Astrocyte (in vitro differentiated cells and primary cell): ENCODE data around the gene HSD17B14. TPM values are rescaled to one million over a fixed set of nuclear protein-coding genes. Genes with fewer than 3 reads are reported as not detected.

ENCODE experiments used
- DNase-seq: peaks from one replicate; pipeline ENCODE4 v3.0.0-alpha.2; 2010; ENCODE audit warnings: low read depth
- FAIRE-seq: peaks from 2 replicates; lab custom pipeline; 2011; peaks lifted over from hg19 to GRCh38; lab: Jason Lieb, UNC
- H2AFZ ChIP-seq: 2 replicates; pipeline ENCODE4 v1.6.0; 2012; ENCODE audit warnings: low read depth, low read length, inconsistent platforms
- H3K27ac ChIP-seq: 2 replicates; pipeline ENCODE4 v1.5.1; 2011; ENCODE audit warnings: low read depth, low read length, inconsistent platforms
- H3K27me3 ChIP-seq: 2 replicates; pipeline ENCODE4 v1.6.0; 2011; ENCODE audit warnings: low read length, inconsistent platforms; ENCODE audit not compliant: insufficient read depth
- H3K36me3 ChIP-seq: 2 replicates; pipeline ENCODE4 v1.5.1; 2011; ENCODE audit warnings: low read length, inconsistent platforms; ENCODE audit not compliant: insufficient read depth
- H3K4me1 ChIP-seq: 2 replicates; pipeline ENCODE4 v1.5.1; 2011; ENCODE audit warnings: low read length, inconsistent platforms; ENCODE audit not compliant: insufficient read depth
- H3K4me2 ChIP-seq: 2 replicates; pipeline ENCODE4 v1.6.0; 2012; ENCODE audit warnings: low read length, inconsistent platforms
- H3K4me3 ChIP-seq: 2 replicates; pipeline ENCODE4 v1.5.1; 2011; ENCODE audit warnings: low read depth, mild to moderate bottlenecking, low read length, inconsistent platforms; ENCODE audit not compliant: insufficient read depth
- H3K79me2 ChIP-seq: 2 replicates; pipeline ENCODE4 v1.6.0; 2012; ENCODE audit warnings: mild to moderate bottlenecking, low read length, inconsistent platforms; ENCODE audit not compliant: insufficient read depth
- H3K9ac ChIP-seq: 2 replicates; pipeline ENCODE4 v1.6.0; 2012; ENCODE audit warnings: mild to moderate bottlenecking, low read length, inconsistent platforms
- H3K9me3 ChIP-seq: 2 replicates; pipeline ENCODE4 v1.5.1; 2012; ENCODE audit warnings: low read depth, mild to moderate bottlenecking, low read length, inconsistent platforms; ENCODE audit not compliant: insufficient read depth
- H4K20me1 ChIP-seq: 2 replicates; pipeline ENCODE4 v1.6.0; 2012; ENCODE audit warnings: low read length, inconsistent platforms; ENCODE audit not compliant: insufficient read depth
- H3K27ac Mint-ChIP-seq: one replicate; pipeline ENCODE4 v1.8.0; 2021; ENCODE audit warnings: mild to moderate bottlenecking, mixed read lengths; ENCODE audit not compliant: unreplicated experiment
- H3K27me3 Mint-ChIP-seq: one replicate; pipeline ENCODE4 v1.8.0; 2021; ENCODE audit warnings: low read depth, mixed read lengths; ENCODE audit not compliant: unreplicated experiment
- H3K36me3 Mint-ChIP-seq: one replicate; pipeline ENCODE4 v1.8.0; 2021; ENCODE audit warnings: low read depth, mixed read lengths; ENCODE audit not compliant: unreplicated experiment
- H3K4me1 Mint-ChIP-seq: one replicate; pipeline ENCODE4 v1.8.0; 2021; ENCODE audit warnings: low read depth, mixed read lengths; ENCODE audit not compliant: unreplicated experiment
- H3K4me3 Mint-ChIP-seq: one replicate; pipeline ENCODE4 v1.8.0; 2021; ENCODE audit warnings: mild to moderate bottlenecking, moderate library complexity, mixed read lengths; ENCODE audit not compliant: unreplicated experiment
- H3K9me3 Mint-ChIP-seq: one replicate; pipeline ENCODE4 v1.8.0; 2021; ENCODE audit warnings: mild to moderate bottlenecking, mixed read lengths; ENCODE audit not compliant: unreplicated experiment
- EZH2 ChIP-seq: IDR thresholded peaks from 2 replicates; pipeline ENCODE4 v1.6.1; 2012; ENCODE audit warnings: mild to moderate bottlenecking, low read length, inconsistent platforms; ENCODE audit not compliant: insufficient read depth
- total RNA-seq: library from RNA; stranded (reverse); gene quantifications from 2 replicates; pipeline ENCODE4 v1.2.1, GENCODE V29; 2021
- TF ChIP-seq, protein P1 (sequence below): IDR thresholded peaks from 2 replicates; pipeline ENCODE4 v1.5.1; 2011; ENCODE audit warnings: low read depth, mild to moderate bottlenecking, inconsistent platforms, low read length, moderate library complexity; ENCODE audit not compliant: insufficient read depth

The HSD17B14 gene
- total RNA-seq, 1 donor from 2014 or later, result 9.7 TPM

DNA sequence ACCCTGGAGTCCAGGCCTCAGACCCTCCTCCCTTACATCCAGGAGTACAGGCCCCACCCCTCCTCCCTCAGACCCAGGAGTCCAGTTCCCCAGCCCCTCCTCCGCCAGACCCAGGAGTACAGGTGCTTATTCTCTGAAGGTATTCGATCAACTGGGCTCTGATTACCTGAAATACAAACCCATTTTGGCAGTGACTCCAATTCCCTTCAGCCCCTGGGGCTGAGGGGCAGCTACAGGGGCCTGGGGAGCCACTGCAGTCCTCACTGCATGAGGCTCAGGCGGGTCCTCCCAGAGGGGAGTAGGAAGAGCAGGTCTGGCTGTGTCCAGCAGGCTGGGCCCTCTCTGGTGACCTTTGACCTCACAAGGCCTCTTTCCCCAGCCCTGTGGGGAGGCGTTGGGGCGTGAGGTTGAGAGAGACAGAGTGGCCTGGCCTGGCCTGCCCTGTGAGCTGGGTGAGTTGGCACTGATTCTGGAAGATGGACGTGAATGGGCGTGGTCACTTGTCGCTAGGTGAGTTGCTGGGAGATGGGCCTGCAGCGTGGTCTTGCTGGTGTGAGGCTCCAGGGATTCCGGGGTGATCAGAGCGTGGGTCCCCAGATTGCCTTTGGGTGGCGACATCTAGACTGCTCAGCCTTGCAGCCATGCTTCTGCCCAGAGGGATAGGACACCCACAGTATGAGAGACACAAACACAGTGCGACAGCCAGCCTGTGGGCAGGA lies 28.5 kb downstream of the HSD17B14 start:
- no peak overlapping the region for H2AFZ ChIP-seq
- peaks cover 8% of the 10 kb centered on the region for H3K4me1 ChIP-seq
- no peak for DNase-seq
- FAIRE-seq, result no peak
- H3K9me3 ChIP-seq, result no peaks in the 10 kb centered on the region
- H3K27me3 ChIP-seq, result no peaks in the 10 kb centered on the region
- Mint-ChIP-seq H3K9me3 (no peaks in the 10 kb centered on the region), H3K27me3 (no peaks in the 10 kb centered on the region), H3K27ac (no peak overlapping the region), H3K4me3 (no peak overlapping the region), H3K4me1 (no peaks in the 10 kb centered on the region), H3K36me3 (peaks cover 4% of the 10 kb centered on the region)
- no peak overlapping the region for H3K27ac ChIP-seq
- no peak overlapping the region for H3K4me3 ChIP-seq
- TF ChIP-seq EZH2, result no peak
- no peaks in the 10 kb centered on the region for H3K79me2 ChIP-seq
- no peaks in the 10 kb centered on the region for H4K20me1 ChIP-seq
- no peak overlapping the region for H3K4me2 ChIP-seq
- no peak overlapping the region for H3K9ac ChIP-seq
- H3K36me3 ChIP-seq, result no peaks in the 10 kb centered on the region

DNA sequence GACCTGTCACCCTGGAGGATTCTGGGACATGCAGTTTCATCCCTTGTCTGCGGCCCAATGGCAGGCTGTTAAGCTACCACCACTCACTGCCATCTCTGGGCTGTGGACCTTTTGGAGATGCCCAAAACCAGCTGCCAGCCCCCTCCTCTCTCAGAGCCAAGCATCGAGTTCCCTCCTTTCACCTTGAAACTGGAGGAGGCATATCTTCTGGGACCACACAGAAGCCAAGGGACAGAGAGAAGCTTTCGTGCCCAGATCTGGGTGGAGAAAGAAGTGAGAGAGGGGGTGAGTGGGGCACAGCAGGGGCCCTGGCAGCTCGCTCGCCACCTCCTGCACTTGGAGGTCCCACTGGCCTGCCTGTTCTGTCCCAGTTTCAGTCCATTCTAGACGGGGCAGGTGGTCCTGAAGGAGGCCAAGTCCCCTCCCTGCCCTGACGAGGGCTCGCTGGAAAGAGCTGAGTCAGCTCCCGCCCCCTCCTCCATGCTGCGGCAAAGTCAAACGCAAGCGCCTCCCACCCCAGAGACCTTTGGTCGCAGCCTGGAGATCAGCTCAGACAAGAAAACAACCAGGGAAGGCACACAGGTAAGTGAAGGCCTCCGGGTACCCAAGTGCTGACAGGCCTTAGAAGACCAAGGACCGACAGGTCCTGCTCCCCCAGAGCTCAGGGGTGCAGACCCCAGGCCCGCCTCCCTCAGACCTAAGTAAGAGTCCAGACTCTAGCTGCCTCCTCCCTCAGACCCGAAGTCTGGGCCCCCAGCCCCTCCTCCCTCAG lies 29.3 kb downstream of the HSD17B14 start:
- H3K4me3 ChIP-seq, result no peak overlapping the region
- Mint-ChIP-seq H3K27me3 (no peaks in the 10 kb centered on the region), H3K9me3 (no peaks in the 10 kb centered on the region), H3K4me1 (no peaks in the 10 kb centered on the region), H3K36me3 (peaks cover 4% of the 10 kb centered on the region), H3K4me3 (no peak overlapping the region), H3K27ac (no peak overlapping the region)
- peaks cover 8% of the 10 kb centered on the region for H3K4me1 ChIP-seq
- no peak overlapping the region for H3K9ac ChIP-seq
- DNase-seq, result no peak
- FAIRE-seq, result no peak
- H2AFZ ChIP-seq, result no peak overlapping the region
- H3K36me3 ChIP-seq, result no peaks in the 10 kb centered on the region
- no peaks in the 10 kb centered on the region for H3K79me2 ChIP-seq
- no peaks in the 10 kb centered on the region for H3K9me3 ChIP-seq
- no peak overlapping the region for H3K27ac ChIP-seq
- H3K27me3 ChIP-seq, result no peaks in the 10 kb centered on the region
- TF ChIP-seq, protein P1, sequence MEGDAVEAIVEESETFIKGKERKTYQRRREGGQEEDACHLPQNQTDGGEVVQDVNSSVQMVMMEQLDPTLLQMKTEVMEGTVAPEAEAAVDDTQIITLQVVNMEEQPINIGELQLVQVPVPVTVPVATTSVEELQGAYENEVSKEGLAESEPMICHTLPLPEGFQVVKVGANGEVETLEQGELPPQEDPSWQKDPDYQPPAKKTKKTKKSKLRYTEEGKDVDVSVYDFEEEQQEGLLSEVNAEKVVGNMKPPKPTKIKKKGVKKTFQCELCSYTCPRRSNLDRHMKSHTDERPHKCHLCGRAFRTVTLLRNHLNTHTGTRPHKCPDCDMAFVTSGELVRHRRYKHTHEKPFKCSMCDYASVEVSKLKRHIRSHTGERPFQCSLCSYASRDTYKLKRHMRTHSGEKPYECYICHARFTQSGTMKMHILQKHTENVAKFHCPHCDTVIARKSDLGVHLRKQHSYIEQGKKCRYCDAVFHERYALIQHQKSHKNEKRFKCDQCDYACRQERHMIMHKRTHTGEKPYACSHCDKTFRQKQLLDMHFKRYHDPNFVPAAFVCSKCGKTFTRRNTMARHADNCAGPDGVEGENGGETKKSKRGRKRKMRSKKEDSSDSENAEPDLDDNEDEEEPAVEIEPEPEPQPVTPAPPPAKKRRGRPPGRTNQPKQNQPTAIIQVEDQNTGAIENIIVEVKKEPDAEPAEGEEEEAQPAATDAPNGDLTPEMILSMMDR, result no peak
- TF ChIP-seq EZH2, result no peak
- H4K20me1 ChIP-seq, result no peaks in the 10 kb centered on the region
- no peak overlapping the region for H3K4me2 ChIP-seq

DNA sequence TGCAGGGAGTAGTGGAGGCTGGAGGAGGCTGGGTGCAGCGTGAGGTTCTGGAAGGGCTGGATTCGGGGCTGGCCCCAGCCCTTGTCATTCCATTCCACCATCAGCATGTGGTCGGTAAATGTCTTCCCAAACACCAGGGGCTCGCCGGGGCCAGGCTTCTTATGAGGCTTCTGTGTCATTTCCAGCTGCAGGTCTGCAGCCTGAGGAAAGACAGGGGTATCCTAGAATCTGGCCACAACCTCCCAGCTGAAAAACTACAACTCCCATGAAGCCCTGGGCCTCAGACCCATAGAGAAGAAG lies 29.8 kb downstream of the HSD17B14 start:
- Histone ChIP-seq H3K4me1 (peaks cover 8% of the 10 kb centered on the region), H3K4me3 (no peak overlapping the region), H3K9ac (no peak overlapping the region), H3K27me3 (no peaks in the 10 kb centered on the region), H3K9me3 (no peaks in the 10 kb centered on the region), H3K27ac (no peak overlapping the region), H2AFZ (no peak overlapping the region), H4K20me1 (no peaks in the 10 kb centered on the region), H3K36me3 (no peaks in the 10 kb centered on the region), H3K79me2 (no peaks in the 10 kb centered on the region), H3K4me2 (no peak overlapping the region)
- H3K27ac Mint-ChIP-seq, result no peak overlapping the region
- no peak overlapping the region for H3K4me3 Mint-ChIP-seq
- no peak for TF ChIP-seq EZH2
- TF ChIP-seq, protein P1, result no peak
- no peaks in the 10 kb centered on the region for H3K9me3 Mint-ChIP-seq
- peaks cover 4% of the 10 kb centered on the region for H3K36me3 Mint-ChIP-seq
- no peak for FAIRE-seq
- no peaks in the 10 kb centered on the region for H3K4me1 Mint-ChIP-seq
- no peaks in the 10 kb centered on the region for H3K27me3 Mint-ChIP-seq
- DNase-seq, result peak; percentile 24
